GM18909 (cell line): ENCODE results near the gene MSANTD4.
"Not testable (repeated sequence)": the region's sequence is repeated elsewhere in the genome, so short reads cannot be mapped to it uniquely, and the experiment has no call there.

Experiments used
- ATAC-seq: cut with Tn5 transposase; IDR thresholded peaks from one replicate; pipeline ENCODE4 v1.9.1; 2021; ENCODE audit warnings: mild to moderate bottlenecking; ENCODE audit not compliant: unreplicated experiment, poor library complexity

Gene MSANTD4

DNA sequence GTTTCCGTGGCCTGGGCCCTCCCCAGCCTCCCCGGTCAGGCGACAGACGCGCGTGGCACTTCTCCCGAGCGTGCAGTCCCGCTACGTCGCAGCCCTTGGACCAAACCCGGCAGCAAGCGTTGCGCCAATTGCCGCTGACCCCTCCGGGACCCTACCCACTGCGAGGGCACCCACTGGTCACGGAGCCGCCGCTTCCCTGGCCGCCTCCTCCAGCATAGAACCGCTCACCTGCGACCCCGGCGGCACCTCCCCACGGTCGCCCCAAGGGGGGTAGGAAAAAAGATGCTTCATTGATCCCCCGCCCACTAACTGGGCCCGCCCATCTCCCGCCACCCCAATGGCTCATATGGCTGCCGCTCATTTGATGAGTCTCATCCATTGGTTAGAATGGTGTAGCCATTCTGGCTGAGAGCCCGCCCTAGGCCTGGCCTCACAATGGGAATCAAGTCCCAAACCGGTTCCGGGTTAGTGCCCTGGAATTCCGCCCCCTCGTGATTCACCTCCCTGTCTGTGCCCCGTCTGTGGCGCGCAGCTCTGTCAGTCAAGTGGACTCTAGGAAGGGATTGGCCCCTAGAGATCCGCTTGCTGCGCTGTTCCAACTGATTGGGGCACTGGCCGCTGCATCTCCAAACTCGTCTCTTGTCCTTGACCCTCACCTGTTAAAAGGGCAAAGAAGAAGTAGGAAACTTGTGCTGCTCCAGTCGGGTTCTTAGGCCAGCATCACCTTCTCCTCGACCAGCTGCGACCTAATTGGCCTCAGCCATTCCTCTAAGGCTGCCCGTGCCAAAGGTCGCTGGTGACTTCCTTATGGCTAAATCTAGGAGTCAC lies at the start of gene MSANTD4:
TSS of gene MSANTD4 (minus strand) at position 274 of the 828 bp plus-strand sequence. CDS start 11,323 bp downstream, outside the sequence.
- peak; percentile 98 for ATAC-seq

DNA sequence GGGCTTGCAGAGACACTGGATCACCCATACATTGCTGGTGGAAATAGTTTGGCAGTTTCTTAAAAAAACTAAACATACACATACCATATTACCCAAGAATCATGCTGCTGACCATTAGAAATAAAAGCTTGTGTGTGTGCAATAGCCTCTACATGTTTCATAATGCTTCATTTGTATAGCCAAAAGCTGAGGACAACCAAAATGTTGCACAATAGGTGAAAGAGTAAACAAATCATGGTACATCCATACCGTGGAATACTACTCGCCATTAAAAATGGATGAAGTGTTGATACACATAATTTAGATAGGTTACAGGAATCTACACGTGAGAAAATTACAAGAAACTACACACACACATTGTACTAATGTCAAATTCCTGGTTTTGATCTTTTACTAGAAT lies 48.6 kb upstream of the MSANTD4 start:
- ATAC-seq = no peak

DNA sequence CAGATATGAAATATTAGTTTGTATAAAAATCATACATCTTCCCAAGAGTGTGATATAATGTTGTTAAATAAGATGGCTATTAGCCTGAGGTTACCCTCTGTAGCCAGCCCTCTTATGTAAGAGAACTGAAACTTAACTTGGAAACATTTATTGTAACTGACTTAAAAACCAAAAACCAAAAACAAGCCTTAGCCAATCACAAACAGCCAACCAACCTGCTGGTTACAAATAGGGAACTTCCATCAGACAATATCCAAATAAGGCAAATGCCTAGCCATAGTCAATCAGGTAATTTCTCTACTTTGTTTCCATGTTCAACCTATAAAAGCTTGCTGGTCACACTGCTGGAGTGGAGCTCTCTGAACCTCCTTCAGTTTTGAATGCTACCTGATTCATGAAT lies 41.0 kb upstream of the MSANTD4 start:
- peak; percentile 50 for ATAC-seq

- peak; percentile 58 for ATAC-seq
These were observed 40.2 kb upstream of the MSANTD4 start for GRCh38 chr11:106061954-106062949.

DNA sequence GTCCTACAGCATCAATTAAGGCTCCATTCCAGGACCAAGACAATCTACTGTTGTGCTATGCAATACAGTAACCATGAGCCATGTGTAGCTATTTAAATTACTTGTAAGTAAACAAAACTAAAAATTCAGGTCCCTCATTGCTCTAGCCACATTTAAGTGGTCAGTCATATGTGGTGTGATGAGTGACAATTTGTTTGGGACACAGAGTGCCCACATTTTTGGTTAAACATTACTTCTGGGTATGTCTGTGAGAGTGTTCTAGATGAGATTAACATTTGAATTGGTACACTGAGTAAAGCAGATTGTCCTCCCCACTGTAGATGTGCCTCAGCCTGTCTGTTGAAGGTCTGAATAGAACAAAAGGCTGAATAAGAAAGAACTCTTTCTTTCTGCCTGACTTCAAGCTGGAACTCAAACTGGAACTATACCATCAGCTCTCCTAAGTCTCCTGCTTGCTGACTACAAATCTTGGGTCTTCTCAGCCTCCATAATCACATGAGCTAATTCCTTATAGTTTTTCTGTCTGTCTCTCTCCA lies 39.3 kb upstream of the MSANTD4 start:
- peak; percentile 58 for ATAC-seq

DNA sequence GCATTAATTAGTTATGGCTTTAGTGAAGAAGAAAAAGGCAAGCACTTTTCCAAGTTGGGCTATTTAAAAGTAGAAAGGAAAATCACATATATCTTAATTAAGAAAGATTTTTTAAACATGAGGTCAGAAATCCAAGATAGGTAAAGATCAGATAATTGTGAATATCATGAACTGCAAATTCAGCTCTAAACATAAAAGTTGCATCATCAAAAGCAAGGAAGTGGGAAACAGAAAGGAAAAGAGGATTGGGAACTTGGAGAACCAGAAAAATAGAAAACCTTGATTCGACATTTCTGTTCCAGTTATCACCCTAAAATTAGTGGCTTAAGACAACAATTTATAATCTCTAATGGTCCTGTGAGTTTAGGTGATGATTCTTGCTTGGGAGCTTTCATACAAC lies 37.6 kb upstream of the MSANTD4 start:
- ATAC-seq = no peak

DNA sequence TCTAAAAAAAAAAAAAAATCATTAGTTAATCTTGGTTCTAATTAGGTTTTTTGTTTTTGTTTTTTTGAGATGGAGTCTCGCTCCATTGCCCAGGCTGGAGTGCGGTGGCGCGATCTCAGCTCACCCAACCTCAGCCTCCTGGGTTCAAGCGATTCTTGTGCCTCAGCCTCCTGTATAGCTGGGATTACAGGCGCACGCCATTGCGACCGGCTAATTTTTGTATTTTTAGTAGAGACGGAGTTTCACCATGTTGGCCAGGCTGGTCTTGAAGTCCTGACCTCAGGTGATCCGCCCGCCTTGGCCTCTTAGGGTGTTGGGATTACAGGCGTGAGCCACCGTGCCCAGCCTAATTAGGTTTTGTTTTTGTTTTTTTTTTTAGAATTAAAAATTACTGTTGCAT lies 36.3 kb upstream of the MSANTD4 start:
- not testable (repeated sequence) for ATAC-seq

DNA sequence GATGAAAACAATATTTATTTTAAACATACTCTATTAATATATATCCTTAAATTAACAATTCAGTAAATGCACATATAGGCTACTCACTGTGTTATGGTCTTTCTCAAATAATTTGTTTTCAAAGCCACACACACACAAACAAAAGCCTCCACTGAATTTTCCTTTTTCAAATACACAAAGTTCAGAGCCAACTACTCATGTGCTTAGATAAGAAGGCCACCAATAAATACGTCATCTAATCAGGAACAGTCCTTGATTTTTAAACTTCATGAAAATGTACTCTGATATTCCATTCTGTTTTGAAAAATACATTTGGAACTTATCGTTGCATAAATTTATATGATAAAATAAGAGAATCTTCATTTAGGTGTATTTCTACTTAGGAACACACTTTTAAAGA lies 29.1 kb upstream of the MSANTD4 start:
- no peak for ATAC-seq

DNA sequence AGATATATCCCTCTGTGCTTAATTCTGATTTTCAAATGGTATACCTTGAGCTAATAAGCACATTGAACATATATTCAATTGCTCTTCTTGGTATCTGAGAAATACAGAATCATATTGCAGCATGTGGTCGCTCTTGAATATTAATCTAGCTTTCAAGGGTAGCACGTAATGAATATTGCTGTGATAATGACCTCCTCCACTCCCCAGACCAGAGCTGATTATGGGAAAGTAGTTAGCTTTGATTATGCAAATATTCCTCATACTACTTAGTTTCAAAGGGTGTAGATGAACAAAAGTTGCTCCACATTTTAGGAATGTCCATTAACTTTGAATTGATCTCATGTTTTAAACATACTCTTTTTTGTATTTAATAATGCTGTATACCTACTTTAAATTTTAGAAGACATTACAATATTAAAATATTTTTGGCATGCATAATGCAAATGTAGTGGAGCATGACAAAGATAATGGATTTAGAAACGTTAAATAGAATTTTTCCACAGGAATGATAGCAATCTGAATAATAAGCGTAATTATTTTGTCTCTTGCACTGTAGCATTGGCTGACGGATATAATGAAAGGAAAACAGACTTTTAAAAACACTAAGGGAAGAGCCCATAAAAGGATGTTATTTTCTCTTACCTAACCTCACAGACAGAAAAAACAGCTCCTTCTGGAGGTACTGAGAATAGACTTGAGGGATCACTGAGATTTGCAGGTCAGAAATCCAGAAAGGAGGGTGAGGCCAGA lies 27.9 kb upstream of the MSANTD4 start:
- ATAC-seq = no peak

DNA sequence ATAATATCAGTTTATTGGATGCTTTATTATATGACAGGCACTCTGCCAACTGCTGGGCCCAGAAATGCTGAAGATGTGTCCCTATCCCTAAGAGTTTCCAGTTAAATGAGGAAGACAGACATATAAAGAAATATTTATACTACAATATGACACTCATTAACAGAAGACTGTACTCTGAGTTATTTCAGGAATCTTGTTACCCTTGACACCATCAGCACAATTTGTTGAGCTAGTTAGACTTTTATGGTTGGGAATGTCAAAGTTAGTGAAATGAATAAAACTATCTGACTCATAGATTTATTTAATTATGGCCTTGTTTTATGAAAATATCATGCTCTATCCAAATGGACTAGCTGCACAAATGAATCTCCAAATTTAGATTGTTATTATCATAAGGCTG lies 25.6 kb upstream of the MSANTD4 start:
- ATAC-seq = no peak

DNA sequence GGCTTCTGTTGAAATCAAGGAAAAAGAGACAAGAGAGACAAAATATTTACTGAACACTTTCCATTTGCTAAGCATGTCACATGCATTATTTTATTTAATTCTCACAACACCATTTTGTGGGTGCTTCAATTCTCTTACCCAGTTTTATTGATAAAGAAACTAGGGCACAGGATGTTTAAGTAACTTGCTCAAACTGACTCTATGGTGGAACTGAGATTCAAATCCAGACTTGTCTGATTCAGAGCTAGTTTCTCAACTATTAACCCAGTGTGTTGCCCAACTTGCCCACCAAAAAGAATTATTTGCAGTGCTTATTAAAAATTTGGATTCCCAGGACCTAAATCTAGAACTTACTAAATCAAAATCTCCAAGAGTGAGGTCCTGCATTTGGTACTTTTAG lies 21.5 kb upstream of the MSANTD4 start:
- ATAC-seq = no peak

- no peak for ATAC-seq
These were observed 10.8 kb upstream of the MSANTD4 start for GRCh38 chr11:106032861-106033260.

DNA sequence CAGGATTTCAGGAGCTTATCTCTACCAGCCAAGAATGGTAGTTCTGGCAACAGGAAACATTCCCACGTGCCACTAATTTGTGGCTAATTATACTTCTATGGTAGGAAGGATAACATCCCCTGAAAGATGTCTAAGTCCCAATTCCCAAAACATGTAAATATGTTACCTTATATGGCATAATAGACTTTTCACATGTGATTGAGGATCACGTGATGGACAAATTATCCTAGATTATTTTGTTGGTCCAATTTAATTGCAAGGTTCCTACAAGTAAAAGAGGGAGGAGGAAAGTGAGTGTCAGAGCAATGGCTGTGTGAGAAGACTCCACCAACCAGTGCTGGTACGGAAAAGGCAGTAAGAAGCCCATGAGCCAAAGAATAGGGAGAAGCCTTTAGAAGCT lies 9.9 kb upstream of the MSANTD4 start:
- ATAC-seq = no peak

DNA sequence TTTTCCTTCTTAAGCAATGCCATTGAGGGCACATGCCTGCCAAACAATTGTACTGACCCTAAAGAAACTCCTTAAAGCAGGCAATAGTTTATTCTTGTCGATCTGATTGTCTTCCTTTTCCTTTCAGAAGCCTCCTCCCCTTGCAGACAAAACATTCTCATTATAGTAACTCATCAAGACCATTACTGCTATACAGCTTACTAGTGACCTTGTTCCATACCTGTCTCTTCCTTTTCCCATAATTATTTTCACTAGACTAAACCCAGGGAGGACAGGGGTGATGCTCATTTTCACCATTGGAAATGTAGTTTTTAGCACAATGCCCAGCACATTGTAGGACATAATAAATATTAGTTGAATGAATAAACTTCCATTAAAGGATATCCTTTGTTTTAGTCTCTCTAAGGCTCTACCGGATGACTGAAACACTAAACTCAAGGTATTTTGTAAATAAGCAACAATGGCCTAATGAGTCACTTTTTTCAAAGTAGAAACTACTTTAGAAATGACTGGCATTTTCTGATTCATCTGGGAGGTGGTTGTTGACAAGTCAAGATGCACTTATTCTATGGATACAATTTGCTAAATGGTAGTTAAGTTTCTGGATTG lies 9.3 kb upstream of the MSANTD4 start:
- ATAC-seq = no peak

DNA sequence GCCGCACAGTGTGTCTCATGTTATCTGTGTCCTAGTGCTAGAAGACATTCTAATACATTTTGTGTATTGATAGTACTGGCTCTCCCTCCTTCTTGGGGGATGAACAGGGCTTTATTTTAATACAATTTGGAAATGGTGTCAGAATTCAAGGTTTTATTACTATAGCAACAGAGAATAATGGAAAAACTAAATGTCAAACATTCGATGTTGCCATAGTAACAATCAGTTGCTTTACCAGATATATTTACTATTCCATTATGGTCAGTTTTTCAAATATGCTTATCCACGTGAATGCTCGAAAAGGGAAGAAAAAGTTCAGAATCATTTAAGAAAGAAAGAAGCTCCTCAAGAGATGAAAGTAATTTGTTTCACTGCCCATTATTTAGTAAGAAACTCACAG lies 8.6 kb upstream of the MSANTD4 start:
- ATAC-seq = no peak

DNA sequence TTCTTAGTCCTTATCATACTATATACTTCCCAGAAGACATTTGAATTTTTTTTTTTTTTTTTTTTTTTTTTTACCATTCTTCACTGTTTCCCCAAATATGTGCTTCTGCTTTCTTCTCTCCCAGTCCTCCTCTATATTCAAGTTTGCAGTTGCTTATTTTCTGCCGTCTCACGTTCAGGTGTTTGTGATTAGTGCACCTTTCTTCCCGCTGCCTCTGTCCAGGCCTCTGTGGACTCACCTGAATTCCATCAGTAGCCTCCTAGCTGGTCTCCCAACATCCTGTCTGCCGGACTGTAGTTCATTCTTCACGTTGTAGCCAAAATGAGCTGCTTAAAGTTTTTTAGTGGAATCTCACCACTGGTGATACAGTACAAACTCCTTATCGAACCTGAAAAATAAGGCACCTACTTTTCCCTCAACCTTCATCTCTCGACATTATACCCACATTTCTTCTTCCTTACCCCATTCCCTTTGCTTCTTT lies 795 bp upstream of the MSANTD4 start:
- no peak for ATAC-seq

- ATAC-seq = peak; percentile 15
These were observed 666 bp downstream of the MSANTD4 start for GRCh38 chr11:106021181-106021966.

GRCh38 chr11:106017093-106017492 lies 4.9 kb downstream of the MSANTD4 start:
- no peak for ATAC-seq

DNA sequence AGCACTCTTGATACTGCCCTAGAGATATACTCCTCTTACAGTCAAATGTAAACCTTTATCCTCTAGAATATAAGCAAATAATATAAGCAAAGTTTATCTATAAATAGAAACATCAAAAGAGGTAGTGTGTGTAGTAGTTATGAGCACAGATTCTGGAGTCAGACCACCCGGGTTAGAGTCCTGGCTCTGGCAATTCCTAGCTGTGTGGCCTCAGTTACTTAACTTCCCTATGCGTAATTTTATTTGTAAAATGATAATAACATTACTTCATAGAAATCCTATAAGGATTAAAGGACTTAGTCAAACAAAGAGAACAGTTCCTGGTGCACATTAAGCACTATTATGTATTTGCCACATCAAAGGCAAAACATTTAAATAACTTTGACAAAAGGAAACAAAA lies 7.0 kb downstream of the MSANTD4 start:
- ATAC-seq = no peak
